DND-41 (cell line): ENCODE results near the gene CRYBA2.

Source experiments
- EZH2 ChIP-seq: IDR thresholded peaks from 3 replicates; pipeline ENCODE4 v1.6.1; 2012; ENCODE audit warnings: borderline replicate concordance, low read depth, mild to moderate bottlenecking, moderate library complexity, low read length, inconsistent platforms; ENCODE audit not compliant: severe bottlenecking
- TF ChIP-seq, protein P1 (sequence below): IDR thresholded peaks from 2 replicates; pipeline ENCODE4 v1.5.1; 2012; ENCODE audit warnings: borderline replicate concordance, low read length, moderate library complexity, mild to moderate bottlenecking; ENCODE audit not compliant: poor library complexity, severe bottlenecking; ENCODE audit errors: extremely low read depth

DNA sequence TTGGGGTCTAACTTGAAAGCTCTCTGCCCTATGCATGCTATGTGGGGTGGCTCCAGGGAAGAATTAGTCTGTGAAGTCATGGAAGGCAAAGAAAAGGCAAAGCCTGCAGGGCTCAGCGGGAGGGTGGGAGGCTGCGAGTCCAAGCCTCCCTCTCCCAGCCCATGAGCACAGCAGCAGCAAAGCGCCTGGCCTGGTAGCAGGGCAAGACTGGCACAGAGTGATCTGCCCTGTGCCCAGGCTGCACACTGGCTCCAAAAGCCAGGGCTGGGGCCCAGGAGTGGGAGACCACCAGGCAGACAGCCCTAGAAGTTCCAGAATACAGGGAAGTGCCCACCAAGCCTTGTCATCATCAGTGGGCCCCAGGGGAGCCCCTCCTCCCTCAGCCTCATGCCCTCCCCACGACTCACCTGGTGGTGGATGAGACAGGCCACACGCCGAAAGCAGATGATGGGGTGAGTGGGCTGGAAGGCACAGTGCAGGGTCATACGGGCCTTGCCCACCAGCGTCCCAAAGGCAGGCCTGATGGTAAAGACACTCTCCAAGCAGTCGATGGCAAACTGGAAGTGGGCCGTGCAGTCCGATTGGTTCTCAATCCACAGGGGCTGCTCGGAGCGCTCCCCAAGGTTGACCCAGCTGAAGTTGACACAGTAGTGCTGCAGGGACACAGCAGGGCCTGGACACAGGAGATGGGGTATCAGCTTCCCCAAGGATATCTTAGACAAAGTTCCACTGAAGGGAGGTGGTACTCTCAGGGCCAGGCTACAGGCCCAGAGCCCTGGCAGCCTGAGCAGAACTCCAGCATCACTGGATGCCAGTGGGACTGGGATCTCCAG is 36.0 kb upstream of the CRYBA2 start:
- TF ChIP-seq, protein P1, sequence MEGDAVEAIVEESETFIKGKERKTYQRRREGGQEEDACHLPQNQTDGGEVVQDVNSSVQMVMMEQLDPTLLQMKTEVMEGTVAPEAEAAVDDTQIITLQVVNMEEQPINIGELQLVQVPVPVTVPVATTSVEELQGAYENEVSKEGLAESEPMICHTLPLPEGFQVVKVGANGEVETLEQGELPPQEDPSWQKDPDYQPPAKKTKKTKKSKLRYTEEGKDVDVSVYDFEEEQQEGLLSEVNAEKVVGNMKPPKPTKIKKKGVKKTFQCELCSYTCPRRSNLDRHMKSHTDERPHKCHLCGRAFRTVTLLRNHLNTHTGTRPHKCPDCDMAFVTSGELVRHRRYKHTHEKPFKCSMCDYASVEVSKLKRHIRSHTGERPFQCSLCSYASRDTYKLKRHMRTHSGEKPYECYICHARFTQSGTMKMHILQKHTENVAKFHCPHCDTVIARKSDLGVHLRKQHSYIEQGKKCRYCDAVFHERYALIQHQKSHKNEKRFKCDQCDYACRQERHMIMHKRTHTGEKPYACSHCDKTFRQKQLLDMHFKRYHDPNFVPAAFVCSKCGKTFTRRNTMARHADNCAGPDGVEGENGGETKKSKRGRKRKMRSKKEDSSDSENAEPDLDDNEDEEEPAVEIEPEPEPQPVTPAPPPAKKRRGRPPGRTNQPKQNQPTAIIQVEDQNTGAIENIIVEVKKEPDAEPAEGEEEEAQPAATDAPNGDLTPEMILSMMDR, result no peak
- TF ChIP-seq EZH2, result no peak
